HG03066 (cell line): ENCODE data around the gene RBM48.
"Not testable (repeated sequence)": the region's sequence is repeated elsewhere in the genome, so short reads cannot be mapped to it uniquely, and the experiment has no call there.

Experiments
- ATAC-seq: cut with Tn5 transposase; IDR thresholded peaks from one replicate; pipeline ENCODE4 v1.9.1; 2021; ENCODE audit warnings: low read depth; ENCODE audit not compliant: unreplicated experiment

The RBM48 gene

DNA sequence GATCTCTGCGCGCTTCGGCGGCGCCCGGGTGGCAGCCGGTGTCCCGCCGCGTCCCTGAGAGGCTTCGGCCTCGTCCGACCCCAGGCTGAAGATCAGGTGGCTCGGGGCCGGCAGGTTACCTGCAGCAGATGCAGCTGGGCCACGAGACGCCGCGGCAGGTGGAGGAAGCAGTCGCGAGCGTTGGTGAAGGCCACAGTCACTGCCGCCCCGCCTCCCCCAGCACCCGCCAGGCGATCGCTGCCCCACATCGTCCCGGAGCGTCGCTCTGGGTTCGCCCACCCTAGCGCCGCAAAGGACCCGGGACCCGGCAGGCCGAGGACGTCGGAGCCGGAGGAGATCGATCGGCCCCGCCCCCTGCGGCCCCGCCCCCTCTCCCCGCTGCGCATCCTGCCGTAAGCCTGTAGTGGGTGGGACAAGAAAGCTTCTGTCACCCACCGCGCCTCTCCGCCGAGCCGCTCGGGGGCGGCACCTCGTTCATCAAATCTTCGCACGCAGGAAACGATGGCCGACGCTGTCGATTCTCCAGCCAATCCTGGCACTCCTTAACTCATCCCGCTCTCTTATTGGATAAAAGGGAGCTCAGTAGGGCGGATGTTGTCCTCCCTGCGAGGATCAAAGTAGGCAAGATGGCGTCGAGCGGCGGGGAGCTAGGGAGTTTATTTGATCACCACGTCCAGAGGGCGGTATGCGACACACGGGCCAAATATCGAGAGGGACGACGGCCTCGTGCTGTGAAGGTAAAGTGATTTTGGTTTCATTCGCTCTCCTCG is at the start of gene RBM48, which contains the start of gene PEX1:
Gene RBM48 (plus strand): TSS at position 608 of the 770 bp plus-strand sequence. CDS start 19 bp downstream, at position 627.
Gene PEX1 (minus strand): TSS at position 333 of the 770 bp plus-strand sequence. CDS start 85 bp downstream, at position 248.
- ATAC-seq: peak; percentile 94

- ATAC-seq: not testable (repeated sequence)
Observed at GRCh38 chr7:92479146-92479545, 49.4 kb upstream of the RBM48 start.

DNA sequence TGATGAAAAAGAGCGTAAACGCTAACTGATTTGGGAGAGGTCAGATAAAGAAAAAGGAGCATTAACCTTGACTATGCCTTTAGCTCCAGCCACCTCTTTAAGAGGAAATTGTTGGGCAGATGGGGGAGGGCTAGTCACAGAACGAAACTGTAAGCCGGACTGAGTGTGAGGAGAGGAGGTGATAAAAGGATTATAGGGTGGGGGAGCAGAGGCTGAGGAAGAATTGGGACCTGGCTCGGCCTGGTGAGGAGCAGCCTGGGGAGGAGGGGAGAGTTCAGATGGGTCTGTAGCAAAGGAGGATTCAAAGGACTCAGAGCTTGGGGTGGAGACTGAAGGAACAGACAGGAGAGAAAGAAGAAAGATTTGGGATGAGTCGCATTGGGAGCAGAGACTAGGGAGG is 45.0 kb upstream of the RBM48 start:
- not testable (repeated sequence) for ATAC-seq

DNA sequence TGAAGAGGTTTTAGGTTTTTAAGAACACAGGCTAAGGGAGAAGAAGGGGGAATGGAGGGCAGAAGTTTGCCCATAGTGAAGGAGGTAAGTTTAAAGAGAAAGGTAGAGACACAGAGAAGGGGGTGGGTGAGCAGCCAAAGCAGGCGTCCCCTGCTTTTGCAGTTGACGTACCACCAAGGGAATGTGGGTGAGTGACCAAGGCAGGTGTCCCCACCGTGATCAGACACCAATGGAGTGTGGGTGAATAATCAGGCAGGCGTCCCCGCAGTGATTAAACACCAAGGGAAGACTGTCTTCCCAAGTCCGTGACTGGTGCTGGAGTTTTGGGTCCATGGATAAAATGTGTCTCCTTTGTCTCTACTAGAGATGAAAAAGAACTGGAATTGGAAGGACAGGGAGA is 44.4 kb upstream of the RBM48 start:
- not testable (repeated sequence) for ATAC-seq

DNA sequence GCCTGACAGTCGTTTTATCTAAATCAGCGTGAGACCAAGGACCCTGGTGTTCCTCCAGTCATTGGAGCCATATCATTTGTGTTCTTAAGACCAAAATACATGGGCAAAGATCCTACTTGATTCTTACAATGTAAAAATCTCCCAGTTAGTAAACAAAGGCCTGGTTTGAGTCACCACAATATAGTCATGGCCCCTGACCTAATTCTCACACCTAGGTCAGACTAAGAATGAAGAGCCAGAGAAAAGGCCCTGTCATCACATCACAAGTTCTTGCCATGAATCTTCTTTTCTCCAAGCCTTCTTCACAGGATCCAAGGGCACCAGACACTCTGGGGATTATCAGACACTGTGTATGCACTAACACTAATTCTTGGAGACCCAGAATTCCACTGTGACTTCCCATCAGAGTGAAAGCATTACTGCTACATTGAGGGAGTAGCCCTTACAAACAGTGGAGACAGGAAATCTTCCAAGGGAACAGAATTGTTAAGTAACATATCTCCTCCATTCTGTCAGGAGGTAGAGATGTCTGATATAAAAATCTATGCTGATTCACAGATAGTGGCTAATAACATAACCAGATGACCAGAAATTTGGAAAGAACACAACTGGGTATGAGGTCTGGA is 43.2 kb upstream of the RBM48 start:
- no peak for ATAC-seq

DNA sequence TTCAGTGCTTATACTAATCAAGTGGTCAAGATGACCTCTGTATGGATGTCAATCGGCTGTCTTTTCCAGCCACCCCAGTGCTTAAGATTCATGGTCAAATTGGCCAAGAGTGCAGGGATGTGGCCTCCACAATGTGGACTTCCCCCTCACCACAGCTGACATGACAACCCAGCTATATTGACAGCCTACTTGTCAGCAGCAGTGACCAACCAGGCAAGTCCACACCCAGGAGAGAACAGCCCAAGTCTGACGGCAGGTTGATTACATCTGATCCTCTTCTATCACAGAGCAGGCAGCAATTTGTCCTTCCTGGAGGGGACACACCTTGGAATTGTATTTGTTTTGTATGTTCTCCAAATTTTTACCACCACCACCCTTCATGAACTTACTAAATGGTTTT is 42.6 kb upstream of the RBM48 start:
- ATAC-seq: no peak

- no peak for ATAC-seq
Observed at GRCh38 chr7:92487804-92488203, 40.8 kb upstream of the RBM48 start.

- no peak for ATAC-seq
Observed at GRCh38 chr7:92489634-92490033, 39.0 kb upstream of the RBM48 start.

DNA sequence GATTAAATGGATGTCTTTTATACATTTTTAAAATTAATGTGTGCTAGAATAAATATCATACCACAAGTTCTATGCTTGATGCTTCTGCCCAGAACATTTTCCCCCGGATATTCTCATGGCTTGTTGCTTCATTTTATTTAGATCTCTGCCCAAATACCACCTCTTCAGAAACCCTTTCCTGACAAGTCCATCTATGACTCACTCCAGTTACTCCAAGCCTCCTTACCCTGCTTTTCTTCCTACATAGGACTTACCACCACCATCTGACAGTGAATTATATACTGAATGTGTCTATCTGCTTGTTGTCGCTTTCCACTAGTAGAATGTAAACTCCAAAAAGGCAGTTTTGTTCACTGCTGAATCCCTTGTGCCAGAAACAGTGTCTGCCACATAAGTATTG is 31.7 kb upstream of the RBM48 start:
- ATAC-seq: no peak

DNA sequence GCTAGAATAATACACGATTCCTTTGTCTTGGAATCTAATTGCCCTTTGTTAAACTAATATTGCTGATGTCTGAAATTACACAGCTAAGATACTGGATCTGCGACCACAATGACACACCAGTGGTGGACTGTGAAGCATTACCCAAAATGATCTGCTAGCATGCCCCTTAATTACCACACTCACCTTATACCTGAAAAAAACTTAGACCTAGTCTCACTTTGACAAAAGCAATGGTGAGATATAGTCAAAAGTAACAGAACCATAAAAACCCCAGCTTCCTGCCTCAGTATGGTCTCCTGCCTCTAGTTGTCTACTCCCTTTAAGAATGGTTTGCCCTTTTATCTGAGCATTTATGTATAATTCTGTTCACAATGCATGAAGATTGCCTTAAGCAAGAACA is 30.0 kb upstream of the RBM48 start:
- ATAC-seq: no peak

GRCh38 chr7:92503767-92504166 is 24.8 kb upstream of the RBM48 start:
- no peak for ATAC-seq

DNA sequence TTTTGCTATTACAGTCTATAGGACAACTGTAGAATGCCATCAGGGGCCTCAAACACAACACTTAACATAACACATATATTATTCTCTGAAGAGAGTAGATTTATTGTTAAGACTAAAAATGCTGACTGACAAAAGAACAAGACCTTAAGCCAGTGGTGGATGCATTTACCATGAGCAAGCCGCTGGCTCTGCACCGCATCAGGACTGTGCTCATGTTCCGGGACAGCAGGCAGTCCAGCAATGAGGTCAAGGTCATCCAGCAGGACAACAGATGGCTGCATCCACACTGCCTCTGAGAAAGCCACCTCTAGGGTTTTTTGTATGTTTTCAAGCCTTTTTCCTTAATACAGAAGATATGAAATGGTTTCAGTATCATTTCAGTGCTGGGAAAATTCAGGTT is 24.0 kb upstream of the RBM48 start:
- no peak for ATAC-seq

GRCh38 chr7:92506363-92506762 is 22.2 kb upstream of the RBM48 start:
- ATAC-seq: no peak

DNA sequence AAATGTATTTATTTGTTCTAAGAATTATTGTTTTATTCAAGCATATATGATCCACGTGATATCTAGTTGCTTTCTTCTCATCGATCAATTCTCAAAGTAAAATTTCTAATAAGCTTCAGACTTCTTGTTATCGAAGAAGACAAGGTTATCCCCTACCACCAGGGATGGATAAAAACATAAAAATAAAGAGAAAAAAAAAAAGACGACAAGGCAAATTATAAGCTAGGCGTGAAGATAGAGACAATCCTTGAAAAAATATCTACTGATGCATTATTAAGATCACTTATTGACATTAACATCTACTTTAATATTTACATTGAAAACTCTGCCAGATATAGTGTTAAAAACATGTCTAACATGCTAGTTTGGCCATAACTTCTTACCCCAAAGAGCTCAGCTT is 19.6 kb upstream of the RBM48 start:
- no peak for ATAC-seq

DNA sequence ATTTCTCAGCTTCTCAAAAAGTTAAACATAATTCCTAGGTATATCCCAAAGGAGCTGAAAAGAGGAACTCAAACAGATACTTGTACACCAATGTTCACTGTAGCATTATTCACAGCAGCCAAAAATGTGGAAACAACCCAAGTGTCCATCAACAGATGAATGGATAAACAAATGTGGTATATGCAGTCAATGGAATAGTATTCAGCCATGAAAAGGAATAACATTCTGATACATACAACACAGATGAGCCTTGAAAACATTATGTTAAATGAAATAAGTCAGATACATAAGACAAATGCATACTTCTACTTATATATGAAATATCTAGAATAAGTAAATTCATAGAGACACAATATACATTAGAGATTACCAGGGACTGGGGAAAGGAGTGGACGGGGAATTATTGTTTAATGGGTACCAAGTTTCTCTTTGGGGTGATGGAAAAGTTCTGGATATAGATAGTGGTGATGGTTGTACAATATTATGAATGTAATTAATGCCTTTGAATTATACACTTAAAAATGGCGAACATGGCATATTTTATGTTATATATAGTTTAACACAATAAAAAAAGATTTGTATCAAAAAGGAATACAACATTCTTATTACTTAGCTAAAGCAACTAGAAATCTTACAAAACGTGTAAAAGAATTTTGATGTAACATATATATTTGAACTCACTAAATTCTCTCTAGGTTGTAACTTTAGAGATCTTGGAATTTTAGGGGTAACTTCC is 15.3 kb upstream of the RBM48 start:
- no peak for ATAC-seq

- ATAC-seq: no peak
Observed at GRCh38 chr7:92517631-92518030, 11.0 kb upstream of the RBM48 start.

DNA sequence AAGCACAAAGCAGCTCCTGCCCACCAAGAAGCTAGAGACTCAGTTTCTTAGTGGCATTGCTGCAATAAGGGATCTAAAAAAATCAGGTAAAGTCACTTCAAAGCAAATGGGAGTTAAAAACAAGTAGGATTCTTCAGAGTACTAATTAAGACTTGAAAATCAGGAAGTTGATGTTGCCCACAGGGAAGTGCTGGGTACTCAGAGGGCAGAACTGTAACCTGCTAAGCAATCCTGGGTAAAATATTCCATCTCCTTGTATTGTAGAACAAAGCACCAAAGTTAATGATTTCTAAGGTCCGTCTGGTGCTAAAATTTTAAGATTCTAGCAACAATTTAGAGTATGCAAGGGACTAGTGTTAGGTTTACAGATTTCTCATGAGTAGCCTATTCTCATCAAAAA is 8.6 kb upstream of the RBM48 start:
- no peak for ATAC-seq

GRCh38 chr7:92523110-92523509 is 5.5 kb upstream of the RBM48 start:
- no peak for ATAC-seq

- ATAC-seq: peak; percentile 35
Observed at GRCh38 chr7:92527300-92528187, 1.1 kb upstream of the RBM48 start.

GRCh38 chr7:92528958-92529264 is 316 bp downstream of the RBM48 start:
- ATAC-seq: peak; percentile 1

DNA sequence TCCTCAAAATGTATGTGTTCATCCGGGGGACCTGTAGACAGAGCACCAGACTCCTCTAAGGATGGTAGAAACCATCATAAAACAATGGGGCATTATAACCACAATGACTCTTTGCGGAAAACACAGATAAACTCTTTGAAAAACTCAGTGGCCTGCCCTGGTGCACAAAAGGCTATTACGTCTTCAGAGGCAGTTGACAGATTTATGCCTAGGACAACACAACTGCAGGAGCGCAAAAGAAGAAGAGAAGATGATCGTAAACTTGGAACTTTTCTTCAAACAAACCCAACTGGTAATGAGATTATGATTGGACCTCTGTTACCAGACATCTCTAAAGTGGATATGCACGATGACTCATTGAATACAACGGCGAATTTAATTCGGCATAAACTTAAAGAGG is 6.0 kb downstream of the RBM48 start:
- no peak for ATAC-seq
